ENCODE results near the gene DTX4.

DNA sequence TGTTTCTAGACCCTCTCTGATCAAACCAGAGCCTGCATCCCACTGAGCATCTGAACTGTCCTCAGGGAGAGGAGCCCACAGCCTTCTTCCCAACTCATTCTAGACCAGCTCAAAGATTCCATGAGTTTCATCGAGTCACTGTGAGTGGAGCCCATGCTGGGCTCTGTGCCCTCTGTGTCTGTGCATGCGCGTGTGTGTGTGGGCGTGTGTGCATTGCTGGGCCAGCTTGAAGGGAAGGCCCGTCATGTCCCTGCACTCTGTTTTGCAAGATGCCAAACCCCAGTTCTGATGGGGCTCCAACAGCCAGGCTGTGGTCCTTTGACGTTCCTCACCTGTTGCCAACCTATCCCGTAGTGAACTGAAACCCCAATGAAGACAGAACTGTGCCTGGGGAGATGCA is 33.7 kb downstream of the DTX4 start:
- TF ChIP-seq EZH2 (IDR thresholded peaks at IDR 0.05; ENCODE audit: borderline replicate concordance, low read depth, low read length, severe bottlenecking), result no peak
- TF ChIP-seq, protein P1, sequence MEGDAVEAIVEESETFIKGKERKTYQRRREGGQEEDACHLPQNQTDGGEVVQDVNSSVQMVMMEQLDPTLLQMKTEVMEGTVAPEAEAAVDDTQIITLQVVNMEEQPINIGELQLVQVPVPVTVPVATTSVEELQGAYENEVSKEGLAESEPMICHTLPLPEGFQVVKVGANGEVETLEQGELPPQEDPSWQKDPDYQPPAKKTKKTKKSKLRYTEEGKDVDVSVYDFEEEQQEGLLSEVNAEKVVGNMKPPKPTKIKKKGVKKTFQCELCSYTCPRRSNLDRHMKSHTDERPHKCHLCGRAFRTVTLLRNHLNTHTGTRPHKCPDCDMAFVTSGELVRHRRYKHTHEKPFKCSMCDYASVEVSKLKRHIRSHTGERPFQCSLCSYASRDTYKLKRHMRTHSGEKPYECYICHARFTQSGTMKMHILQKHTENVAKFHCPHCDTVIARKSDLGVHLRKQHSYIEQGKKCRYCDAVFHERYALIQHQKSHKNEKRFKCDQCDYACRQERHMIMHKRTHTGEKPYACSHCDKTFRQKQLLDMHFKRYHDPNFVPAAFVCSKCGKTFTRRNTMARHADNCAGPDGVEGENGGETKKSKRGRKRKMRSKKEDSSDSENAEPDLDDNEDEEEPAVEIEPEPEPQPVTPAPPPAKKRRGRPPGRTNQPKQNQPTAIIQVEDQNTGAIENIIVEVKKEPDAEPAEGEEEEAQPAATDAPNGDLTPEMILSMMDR (IDR thresholded peaks at IDR 0.05; ENCODE audit: borderline replicate concordance, extremely low read depth, low read length, poor library complexity, severe bottlenecking), result no peak
